Renal cortical epithelial cell (primary cell): ENCODE results near the gene NUP210L. TPM values are rescaled to one million over a fixed set of nuclear protein-coding genes. Genes with fewer than 3 reads are reported as not detected.

Source experiments
- DNase-seq: peaks from one replicate; pipeline ENCODE4 v3.0.0-alpha.2; 2011; ENCODE audit warnings: low read depth
- total RNA-seq: library from RNA; depleted of rRNA; stranded (reverse); fragments of >200 nt; gene quantifications from 2 replicates; pipeline ENCODE4 v1.2.3, GENCODE V29; 2014

Gene NUP210L
- total RNA-seq: 0.05 TPM in 1 of 2 replicates, not detected in the other

- no peak for DNase-seq
These were observed at the start of gene NUP210L for GRCh38 chr1:154154534-154155191. TSS of gene NUP210L (minus strand) at chr1:154155073.

GRCh38 chr1:154199563-154199879, 44.6 kb upstream of the NUP210L start:
- DNase-seq: no peak

DNA sequence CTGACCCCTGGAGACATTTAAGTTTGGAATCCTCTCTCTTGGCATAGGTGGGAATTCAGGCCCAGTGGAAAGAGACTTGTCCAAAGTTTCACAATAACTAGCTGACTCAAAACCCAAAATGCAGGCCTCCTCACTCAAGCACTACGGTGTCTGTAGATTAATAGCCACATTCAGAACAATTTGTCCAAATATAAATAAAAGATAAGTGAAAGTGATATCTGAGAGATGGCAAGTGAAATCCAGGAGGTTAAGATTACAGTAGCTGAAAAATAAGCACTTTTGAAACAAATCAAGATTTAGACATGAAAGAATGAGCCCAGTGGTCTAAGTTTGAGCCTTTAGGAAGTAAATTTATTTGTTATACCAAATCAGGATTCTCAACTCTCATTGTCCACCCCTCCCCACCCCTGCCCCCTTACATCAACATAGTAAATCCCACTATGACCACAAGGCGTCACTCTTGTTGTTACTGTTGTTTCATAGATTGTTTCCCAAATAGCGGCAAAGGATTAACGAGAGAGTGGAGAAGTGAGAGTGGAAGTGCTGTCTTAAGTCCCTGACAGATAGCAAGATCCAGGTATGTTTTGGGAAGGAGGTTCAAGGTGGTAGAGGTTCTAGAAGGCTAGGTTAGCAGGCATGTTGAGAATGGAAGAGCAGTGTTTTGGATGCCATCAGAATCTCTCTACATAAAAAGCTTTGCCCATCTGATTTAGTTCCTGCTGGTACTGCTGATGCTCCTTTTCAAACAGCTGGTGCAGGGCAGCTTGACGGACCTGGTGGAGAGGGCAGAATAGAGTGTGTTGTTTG, 44.1 kb upstream of the NUP210L start:
- DNase-seq: peak; percentile 74

- DNase-seq: peak; percentile 54
These were observed 38.9 kb upstream of the NUP210L start for GRCh38 chr1:154193821-154194220.

GRCh38 chr1:154192476-154192875, 37.6 kb upstream of the NUP210L start:
- DNase-seq: no peak

DNA sequence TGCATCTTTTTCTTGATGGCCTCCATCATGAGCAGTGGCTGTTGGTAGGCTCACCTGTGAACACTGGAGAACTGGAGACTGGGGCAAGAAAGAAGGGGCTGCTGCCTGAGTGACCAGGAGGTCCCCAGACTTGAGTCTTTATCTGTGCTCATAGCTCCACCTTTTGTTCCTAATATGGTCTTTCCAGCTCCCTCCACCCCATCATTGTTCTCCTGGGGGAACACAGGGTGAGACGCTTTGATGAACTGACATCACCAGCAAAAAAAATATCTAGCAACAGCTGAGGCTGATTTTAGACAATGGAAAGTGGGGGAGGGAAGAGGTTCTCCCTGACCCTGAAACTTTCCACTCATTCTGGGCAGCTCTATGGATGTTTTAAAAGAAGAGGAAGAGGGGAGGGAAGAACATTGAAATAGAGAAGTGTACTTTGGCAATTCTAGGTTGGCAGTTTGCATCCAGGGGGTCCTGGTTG, 37.2 kb upstream of the NUP210L start, which contains the start of gene TPM3:
Gene TPM3 (minus strand): TSS at position 111 of the 472 bp plus-strand sequence. CDS start 82 bp downstream, at position 29.
- peak; percentile 70 for DNase-seq

- peak; percentile 47 for DNase-seq
These were observed 35.7 kb upstream of the NUP210L start for GRCh38 chr1:154190550-154190949.

- no peak for DNase-seq
These were observed 32.1 kb upstream of the NUP210L start for GRCh38 chr1:154186852-154187501.

- DNase-seq: peak; percentile 53
These were observed 31.3 kb upstream of the NUP210L start for GRCh38 chr1:154186177-154186576.

DNA sequence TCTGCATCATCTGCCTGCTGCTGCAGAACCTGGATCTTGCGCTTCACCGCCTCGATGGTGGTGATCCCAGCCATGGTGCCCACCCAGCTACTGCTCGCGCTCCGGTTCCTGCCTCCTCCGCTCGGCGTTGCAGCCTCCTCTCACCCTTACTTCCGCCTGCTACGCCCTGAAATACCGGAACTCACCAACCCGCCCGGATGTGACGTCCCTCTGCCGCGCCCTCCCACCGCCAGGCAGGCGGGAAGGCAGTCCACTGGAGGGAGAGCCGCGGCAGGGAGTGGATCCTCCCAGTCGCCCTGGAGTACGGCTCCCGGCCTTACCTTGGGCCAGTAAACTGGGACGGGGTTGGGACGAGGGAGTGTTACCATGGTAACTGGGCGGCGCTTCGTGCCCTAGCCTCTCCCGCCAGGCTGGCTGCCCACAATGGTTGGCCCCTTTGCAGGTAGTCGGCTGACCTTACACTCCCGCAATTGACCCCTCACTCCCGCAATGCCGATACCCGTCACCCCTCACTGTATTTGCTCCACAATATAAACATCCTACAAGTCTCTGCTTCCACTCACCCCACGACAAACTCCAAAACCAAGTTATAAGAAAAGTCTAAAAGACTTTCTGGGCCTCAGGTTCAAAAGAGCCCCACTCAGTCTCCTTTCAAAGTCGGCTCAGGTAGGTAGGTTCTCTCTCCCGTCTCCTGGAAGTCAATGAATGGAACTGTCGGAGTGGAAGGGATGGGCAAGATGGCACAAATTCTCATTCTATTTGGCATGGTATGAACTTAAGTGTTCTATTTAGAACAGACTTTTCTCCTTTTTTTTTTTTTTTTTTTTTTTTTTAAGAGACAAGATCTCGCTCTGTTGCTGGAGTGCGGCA, 28.4 kb upstream of the NUP210L start:
- DNase-seq: peak; percentile 92

GRCh38 chr1:154182344-154183045, 27.6 kb upstream of the NUP210L start:
- peak; percentile 39 for DNase-seq

DNA sequence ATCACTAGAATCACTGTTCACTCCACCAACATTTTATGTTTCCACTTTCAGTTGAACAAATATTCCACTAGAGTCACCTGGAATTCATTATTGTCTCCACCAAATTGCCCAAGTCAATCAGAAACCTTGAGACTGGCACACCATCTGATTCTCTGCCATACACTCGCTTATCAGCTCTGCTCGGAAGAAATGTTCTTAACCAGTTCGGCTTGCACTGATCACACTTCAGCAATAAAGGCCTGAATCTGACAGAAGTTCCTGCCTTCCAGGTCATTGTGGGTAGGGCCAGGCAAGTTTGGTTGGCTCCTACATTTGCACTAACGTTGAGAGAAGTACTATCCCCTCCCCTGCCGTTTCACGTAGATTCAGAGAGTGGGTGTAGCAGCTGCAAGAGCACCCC, 27.1 kb upstream of the NUP210L start:
- DNase-seq: no peak

DNA sequence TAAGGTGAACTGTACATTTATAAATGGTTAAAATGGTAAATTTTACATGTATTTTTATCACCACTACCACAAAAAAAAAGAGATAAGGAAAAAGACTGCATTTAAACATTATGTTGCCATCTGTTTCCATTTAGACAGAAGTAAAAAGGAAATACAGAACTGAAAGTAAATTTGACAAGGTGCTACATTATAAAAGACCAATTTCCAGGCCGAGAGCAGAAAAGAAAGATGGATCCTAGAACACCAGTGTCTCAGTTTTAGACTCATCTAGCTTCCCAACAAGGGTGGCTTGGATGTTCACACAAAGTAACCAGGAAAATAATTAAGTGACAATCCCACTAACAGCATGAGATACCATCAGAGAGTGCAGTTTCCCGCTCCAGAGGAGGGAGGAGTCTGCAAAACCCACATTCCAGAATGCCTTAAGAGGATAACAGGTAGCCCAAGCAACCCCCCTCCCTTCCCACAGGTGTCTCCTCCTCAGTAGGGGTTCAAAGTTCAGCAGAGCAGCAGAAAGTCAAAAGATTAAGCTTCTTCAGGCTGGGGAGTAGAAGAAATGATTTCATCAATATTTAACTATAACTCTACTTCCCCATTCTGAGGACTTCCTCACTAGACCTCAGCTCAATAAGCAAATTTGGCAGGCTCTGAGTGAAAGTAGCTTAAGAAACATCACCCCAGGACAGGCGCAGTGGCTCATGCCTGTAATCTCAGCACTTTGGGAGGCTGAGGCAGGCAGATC, 25.2 kb upstream of the NUP210L start:
- DNase-seq: no peak

DNA sequence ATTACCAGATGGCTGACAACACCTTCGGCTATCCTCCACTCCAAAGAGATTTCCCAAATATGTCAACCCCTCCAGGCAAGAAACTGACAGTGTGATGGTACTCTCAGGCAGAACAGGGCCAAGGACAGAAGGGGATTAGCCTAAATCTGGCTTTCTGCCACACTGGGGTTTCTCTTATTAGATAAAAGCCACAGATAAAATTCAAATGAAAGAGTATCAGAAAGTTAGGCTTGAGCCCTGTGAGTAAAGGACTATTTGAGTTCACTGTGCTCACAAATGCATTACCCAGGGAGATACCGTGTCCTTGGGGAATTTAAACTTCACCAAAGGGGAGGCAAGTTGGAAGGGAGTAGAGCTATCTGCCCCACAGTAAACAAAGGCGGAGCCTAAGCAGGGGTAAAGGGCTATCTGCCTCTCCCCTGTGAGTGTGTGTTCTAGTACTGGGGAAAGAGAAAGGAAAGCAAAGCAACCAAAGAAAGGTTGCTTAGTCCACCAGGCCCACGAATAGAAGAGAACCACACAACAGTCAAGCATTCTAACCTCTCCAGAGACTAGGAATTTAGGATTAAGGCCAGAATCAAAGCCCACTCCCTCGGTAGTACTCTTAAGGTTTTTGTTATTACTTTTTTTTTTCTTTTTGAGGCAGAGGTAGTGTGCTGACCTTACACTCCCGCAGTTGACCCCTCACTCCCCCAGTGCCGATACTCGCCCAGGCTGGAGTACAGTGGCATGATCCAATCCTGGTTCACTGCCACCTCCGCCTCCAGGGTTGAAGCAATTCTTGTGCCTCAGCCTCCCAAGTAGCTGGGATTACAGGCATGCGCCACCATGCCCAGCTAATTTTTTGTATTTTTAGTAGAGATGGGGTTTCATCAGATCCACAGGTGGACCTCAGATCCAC, 24.3 kb upstream of the NUP210L start:
- DNase-seq: no peak

DNA sequence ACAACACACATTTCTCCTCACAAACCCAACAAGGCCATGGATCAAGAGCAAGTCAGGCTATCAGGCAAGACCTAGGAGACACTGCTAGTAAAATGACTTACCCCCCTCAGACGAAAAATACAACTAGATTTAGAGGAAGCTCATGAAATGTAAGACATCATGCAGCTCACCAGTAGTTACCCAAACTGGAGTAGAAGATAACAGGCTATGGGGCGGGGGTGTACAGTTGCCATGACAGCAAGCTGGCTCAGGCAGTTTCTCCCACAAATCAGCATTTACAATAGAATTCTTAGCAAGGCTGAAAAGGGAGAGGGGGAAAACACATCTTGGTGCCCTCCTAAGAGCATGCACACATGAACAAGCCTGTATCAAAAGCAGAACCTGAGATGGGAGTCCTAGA, 23.1 kb upstream of the NUP210L start:
- DNase-seq: no peak

DNA sequence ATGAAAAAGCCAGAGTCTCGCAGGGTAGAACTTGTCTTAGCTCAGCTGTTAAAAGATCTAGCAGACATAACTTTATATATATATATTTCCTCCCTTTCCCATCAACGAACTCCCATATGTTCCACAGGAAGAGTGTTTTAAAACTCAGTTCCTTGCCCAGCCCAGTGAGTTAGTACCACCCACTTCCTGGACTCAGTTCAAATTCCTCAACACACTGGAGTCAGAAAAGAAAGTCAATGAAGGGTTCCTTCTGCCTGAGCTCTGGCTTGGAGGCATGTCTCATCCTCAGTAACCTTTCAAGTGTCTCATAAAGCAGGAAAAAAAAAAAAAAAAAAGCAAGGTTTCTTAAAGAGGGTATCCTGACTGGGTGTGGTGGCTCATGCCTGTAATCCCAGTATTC, 21.5 kb upstream of the NUP210L start:
- DNase-seq: peak; percentile 81

- no peak for DNase-seq
These were observed 19.8 kb upstream of the NUP210L start for GRCh38 chr1:154174654-154175053.

DNA sequence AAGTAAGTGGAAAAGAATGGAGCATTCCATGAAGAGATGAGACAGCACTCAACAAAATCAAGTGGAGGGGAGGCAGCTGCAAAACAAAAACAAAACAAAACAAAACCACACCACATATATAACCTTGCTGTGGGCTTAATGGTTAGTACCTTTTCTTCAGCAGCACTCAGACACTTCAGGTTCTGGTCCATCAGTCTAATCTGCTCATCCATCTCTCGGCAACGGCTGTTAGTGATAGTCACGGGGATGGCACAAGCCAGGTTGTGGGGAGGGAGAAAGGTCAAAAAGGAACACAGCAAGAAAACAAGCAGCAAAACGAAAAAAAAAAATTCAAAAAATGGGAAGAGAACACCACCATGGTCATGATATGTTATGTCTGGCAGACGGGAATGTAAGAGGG, 17.0 kb upstream of the NUP210L start:
- DNase-seq: no peak

GRCh38 chr1:154171223-154171583, 16.3 kb upstream of the NUP210L start:
- DNase-seq: no peak
